DND-41 (cell line): ENCODE results near the gene TBCA.

Experiments
- ATAC-seq: fragments of 200-7000 bp; cut with Tn5 transposase; 3 replicates; pipeline ENCODE4 v1.9.1; 2021; ENCODE audit warnings: low read depth; ENCODE audit not compliant: insufficient read depth
- DNase-seq: peaks from one replicate; pipeline ENCODE4 v3.0.0-alpha.2; 2020
- H2AFZ ChIP-seq: 2 replicates; pipeline ENCODE4 v1.6.0; 2012; ENCODE audit warnings: low read depth, low read length
- H3K27ac ChIP-seq: 2 replicates; pipeline ENCODE4 v1.5.1; 2012; ENCODE audit warnings: low read length, inconsistent platforms
- H3K27me3 ChIP-seq: fragments of 200-600 bp; sonication (generic); 2 replicates; pipeline ENCODE4 v1.6.0; 2012; ENCODE audit warnings: low read length, mild to moderate bottlenecking, inconsistent platforms; ENCODE audit not compliant: insufficient read depth, poor library complexity
- H3K36me3 ChIP-seq: 2 replicates; pipeline ENCODE4 v1.5.1; 2012; ENCODE audit warnings: low read length, inconsistent platforms; ENCODE audit not compliant: insufficient read depth
- H3K4me1 ChIP-seq: 2 replicates; pipeline ENCODE4 v1.5.1; 2012; ENCODE audit warnings: mild to moderate bottlenecking, low read length; ENCODE audit not compliant: insufficient read depth
- H3K4me2 ChIP-seq: 2 replicates; pipeline ENCODE4 v1.6.0; 2012; ENCODE audit warnings: mild to moderate bottlenecking, moderate library complexity, low read length, inconsistent platforms; ENCODE audit not compliant: insufficient read depth
- H3K4me3 ChIP-seq, 2 experiments: fragments of 200-600 bp in 1 of 2; shearing (Covaris generic) in 1 of 2; 2 replicates each; pipeline ENCODE4 v1.5.1; 2012 to 2016; ENCODE audit warnings: inconsistent platforms in 2 of 2, low read length in 2 of 2, mild to moderate bottlenecking in 2 of 2, low read depth in 1 of 2, moderate library complexity in 1 of 2
- H3K79me2 ChIP-seq: 2 replicates; pipeline ENCODE4 v1.6.0; 2012; ENCODE audit warnings: low read length, inconsistent platforms; ENCODE audit not compliant: insufficient read depth
- H3K9ac ChIP-seq: 2 replicates; pipeline ENCODE4 v1.6.0; 2012; ENCODE audit warnings: low read depth, mild to moderate bottlenecking, inconsistent platforms, low read length, moderate library complexity
- H3K9me3 ChIP-seq: 2 replicates; pipeline ENCODE4 v1.5.1; 2012; ENCODE audit warnings: low read length, moderate library complexity, mild to moderate bottlenecking, inconsistent platforms; ENCODE audit not compliant: insufficient read depth, severe bottlenecking
- H4K20me1 ChIP-seq: 2 replicates; pipeline ENCODE4 v1.6.0; 2012; ENCODE audit warnings: low read length; ENCODE audit not compliant: insufficient read depth
- EZH2 ChIP-seq: IDR thresholded peaks from 3 replicates; pipeline ENCODE4 v1.6.1; 2012; ENCODE audit warnings: borderline replicate concordance, low read depth, mild to moderate bottlenecking, moderate library complexity, low read length, inconsistent platforms; ENCODE audit not compliant: severe bottlenecking
- TF ChIP-seq, protein P1 (sequence below): IDR thresholded peaks from 2 replicates; pipeline ENCODE4 v1.5.1; 2012; ENCODE audit warnings: borderline replicate concordance, low read length, moderate library complexity, mild to moderate bottlenecking; ENCODE audit not compliant: poor library complexity, severe bottlenecking; ENCODE audit errors: extremely low read depth

The TBCA gene

DNA sequence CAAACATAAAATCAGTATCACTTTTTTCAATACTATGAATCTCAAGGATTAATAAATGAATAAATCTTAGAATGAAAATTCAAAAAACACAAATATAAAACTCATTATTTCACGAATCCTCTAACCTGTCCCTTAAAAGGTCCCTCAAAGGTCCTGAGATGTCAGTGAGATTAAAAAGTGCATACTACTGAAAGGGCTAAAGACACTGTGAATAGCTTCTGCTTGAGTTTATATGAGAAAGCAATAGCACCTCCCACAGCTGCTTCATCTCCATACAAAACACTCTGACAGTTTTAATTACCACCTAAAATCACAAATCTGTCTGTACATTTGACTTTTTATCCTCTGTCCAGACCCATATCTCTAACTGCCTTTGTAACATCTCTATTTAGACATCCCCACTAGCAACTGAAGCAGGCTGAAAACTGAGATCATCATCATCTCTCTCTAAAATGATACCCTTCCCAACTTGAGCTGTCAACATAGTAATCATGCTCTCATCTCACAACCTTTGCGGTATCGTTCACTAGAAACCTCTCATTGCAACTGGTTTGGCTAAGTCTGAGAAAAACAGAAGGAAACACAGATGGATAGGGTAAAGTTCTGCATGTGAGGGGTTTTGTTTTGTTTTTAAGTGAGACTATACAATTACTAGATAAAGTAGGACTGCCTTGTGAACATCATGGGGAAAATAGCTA, 56.3 kb downstream of the TBCA start:
- no peaks in the 10 kb centered on the region for H3K9me3 ChIP-seq
- ATAC-seq (no peak), DNase-seq (no peak)
- no peaks in the 10 kb centered on the region for H3K27me3 ChIP-seq
- H3K36me3 ChIP-seq = peaks cover 4% of the 10 kb centered on the region; the same call in 1 of the 2 replicates
- H3K4me3 ChIP-seq = no peak overlapping the region
- H3K4me1 ChIP-seq = no peaks in the 10 kb centered on the region
- H3K27ac ChIP-seq = no peak overlapping the region
- peaks cover 42% of the 10 kb centered on the region for H4K20me1 ChIP-seq
- peaks cover 97% of the 10 kb centered on the region for H3K79me2 ChIP-seq
- H3K4me2 ChIP-seq = no peak overlapping the region
- TF ChIP-seq, protein P1, sequence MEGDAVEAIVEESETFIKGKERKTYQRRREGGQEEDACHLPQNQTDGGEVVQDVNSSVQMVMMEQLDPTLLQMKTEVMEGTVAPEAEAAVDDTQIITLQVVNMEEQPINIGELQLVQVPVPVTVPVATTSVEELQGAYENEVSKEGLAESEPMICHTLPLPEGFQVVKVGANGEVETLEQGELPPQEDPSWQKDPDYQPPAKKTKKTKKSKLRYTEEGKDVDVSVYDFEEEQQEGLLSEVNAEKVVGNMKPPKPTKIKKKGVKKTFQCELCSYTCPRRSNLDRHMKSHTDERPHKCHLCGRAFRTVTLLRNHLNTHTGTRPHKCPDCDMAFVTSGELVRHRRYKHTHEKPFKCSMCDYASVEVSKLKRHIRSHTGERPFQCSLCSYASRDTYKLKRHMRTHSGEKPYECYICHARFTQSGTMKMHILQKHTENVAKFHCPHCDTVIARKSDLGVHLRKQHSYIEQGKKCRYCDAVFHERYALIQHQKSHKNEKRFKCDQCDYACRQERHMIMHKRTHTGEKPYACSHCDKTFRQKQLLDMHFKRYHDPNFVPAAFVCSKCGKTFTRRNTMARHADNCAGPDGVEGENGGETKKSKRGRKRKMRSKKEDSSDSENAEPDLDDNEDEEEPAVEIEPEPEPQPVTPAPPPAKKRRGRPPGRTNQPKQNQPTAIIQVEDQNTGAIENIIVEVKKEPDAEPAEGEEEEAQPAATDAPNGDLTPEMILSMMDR = no peak
- TF ChIP-seq EZH2 = no peak
- no peak overlapping the region for H3K9ac ChIP-seq
- H2AFZ ChIP-seq = no peak overlapping the region

- no peaks in the 10 kb centered on the region for H3K27me3 ChIP-seq
- peaks cover 97% of the 10 kb centered on the region for H3K79me2 ChIP-seq
- peaks cover 42% of the 10 kb centered on the region for H4K20me1 ChIP-seq
- TF ChIP-seq, protein P1 = no peak
- no peak for TF ChIP-seq EZH2
- DNase-seq (no peak), ATAC-seq (no peak)
- H3K27ac ChIP-seq = no peak overlapping the region
- peaks cover 4% of the 10 kb centered on the region; the same call in 1 of the 2 replicates for H3K36me3 ChIP-seq
- H3K9me3 ChIP-seq = no peaks in the 10 kb centered on the region
- H3K4me1 ChIP-seq = no peaks in the 10 kb centered on the region
- no peak overlapping the region for H3K4me3 ChIP-seq
- H2AFZ ChIP-seq = no peak overlapping the region
- no peak overlapping the region for H3K4me2 ChIP-seq
- H3K9ac ChIP-seq = no peak overlapping the region
Measured at GRCh38 chr5:77718934-77719610, 57.1 kb downstream of the TBCA start.

- H3K9ac ChIP-seq = no peak overlapping the region
- peaks cover 42% of the 10 kb centered on the region for H3K36me3 ChIP-seq
- H2AFZ ChIP-seq = no peak overlapping the region
- TF ChIP-seq EZH2 = no peak
- DNase-seq = no peak
- no peaks in the 10 kb centered on the region for H3K9me3 ChIP-seq
- H3K4me1 ChIP-seq = no peaks in the 10 kb centered on the region
- ATAC-seq = no peak
- H3K4me3 ChIP-seq = no peak overlapping the region
- H4K20me1 ChIP-seq = peaks cover 19% of the 10 kb centered on the region; the same call in 1 of the 2 replicates
- no peaks in the 10 kb centered on the region for H3K27me3 ChIP-seq
- H3K4me2 ChIP-seq = no peak overlapping the region
- H3K79me2 ChIP-seq = peaks cover 65% of the 10 kb centered on the region
- H3K27ac ChIP-seq = no peak overlapping the region
Measured at GRCh38 chr5:77709993-77710685, 66.0 kb downstream of the TBCA start.

- H3K4me2 ChIP-seq = no peak overlapping the region
- no peaks in the 10 kb centered on the region for H3K27me3 ChIP-seq
- H3K4me3 ChIP-seq = no peak overlapping the region
- H3K4me1 ChIP-seq = no peaks in the 10 kb centered on the region
- DNase-seq (no peak), ATAC-seq (no peak)
- no peak overlapping the region for H3K27ac ChIP-seq
- H3K79me2 ChIP-seq = peaks cover 61% of the 10 kb centered on the region
- no peaks in the 10 kb centered on the region for H3K9me3 ChIP-seq
- H4K20me1 ChIP-seq = peaks cover 19% of the 10 kb centered on the region; the same call in 1 of the 2 replicates
- H3K9ac ChIP-seq = no peak overlapping the region
- no peak overlapping the region for H2AFZ ChIP-seq
- TF ChIP-seq, protein P1 = no peak
- no peak for TF ChIP-seq EZH2
- H3K36me3 ChIP-seq = peaks cover 50% of the 10 kb centered on the region
Measured at GRCh38 chr5:77709340-77709739, 66.8 kb downstream of the TBCA start.
